NK-92 treated with Interleukin-12 subunit alpha and Interleukin-12 subunit beta, amount 100 ng/mL, for 24 hours (cell line): ENCODE measurements around the gene COL23A1.

Experiments
- DNase-seq: peaks from one replicate; lab custom pipeline; 2025; lab: John Stamatoyannopoulos, UW

Gene COL23A1

GRCh38 chr5:178221853-178222252 lies 368.3 kb downstream of the COL23A1 start:
- no peak for DNase-seq

GRCh38 chr5:178221282-178221681 lies 368.9 kb downstream of the COL23A1 start:
- DNase-seq: no peak

GRCh38 chr5:178218827-178219226 lies 371.4 kb downstream of the COL23A1 start:
- DNase-seq: no peak

DNA sequence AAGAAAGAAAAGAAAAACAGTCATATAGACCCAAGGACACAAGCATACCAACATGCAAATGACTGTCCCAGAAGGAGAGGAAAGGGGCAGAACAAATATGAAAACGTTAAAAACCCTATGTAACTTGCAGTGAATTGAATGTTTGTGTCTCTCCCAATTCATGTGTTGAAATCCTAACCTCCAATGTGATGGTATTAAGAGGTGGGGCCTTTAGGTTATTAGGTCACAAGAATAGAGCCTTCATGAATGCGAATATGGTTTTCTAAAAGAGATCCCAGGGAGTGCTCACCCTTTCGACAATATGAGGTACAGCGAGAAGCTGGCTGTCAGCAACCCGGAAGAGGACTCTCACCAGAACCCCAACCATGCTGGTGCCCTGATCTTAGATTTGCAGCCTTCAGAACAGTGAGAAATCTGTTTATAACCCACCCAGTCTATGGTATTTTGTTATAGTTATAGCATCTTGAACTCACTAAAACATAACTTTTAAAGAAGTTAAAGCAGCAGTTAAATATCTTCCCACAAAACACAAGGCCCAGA lies 371.9 kb downstream of the COL23A1 start:
- DNase-seq: no peak

GRCh38 chr5:178216779-178217178 lies 373.4 kb downstream of the COL23A1 start:
- DNase-seq: no peak

GRCh38 chr5:178216088-178216534 lies 374.1 kb downstream of the COL23A1 start:
- no peak for DNase-seq

GRCh38 chr5:178215280-178216002 lies 374.8 kb downstream of the COL23A1 start:
- DNase-seq: no peak

DNA sequence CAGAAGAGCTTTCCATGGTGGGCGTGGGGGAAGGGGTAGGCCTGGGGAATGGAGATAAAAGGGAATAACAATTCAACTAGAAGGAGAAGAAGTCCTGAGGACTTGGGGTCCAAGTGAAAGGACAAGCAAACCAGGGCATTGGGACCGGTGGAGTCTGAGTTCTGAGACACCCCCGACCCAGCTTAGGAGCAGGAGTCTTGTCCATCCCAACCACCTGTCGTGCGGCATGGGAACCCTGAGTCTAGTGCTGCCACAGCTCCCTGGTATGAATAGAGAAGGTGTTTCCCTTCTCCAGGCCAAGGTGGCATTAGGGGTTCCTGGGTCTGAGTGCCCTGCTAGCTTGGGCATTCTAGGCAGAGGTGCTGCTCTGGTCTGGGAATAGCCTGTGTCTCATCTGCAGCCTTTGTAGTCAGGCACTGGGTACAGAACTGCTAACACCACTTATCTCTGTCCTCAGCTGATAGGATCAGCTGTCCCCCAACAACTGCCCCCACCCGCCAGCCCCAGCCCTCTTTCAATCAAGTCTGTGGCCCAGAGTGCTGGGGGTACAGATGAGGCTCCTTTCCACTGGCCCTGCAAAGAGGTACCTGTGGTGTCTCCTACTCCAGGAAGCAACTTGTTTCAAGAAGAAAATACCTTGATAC lies 375.9 kb downstream of the COL23A1 start:
- no peak for DNase-seq

- DNase-seq: no peak
Observed at GRCh38 chr5:178213748-178214151, 376.4 kb downstream of the COL23A1 start.

DNA sequence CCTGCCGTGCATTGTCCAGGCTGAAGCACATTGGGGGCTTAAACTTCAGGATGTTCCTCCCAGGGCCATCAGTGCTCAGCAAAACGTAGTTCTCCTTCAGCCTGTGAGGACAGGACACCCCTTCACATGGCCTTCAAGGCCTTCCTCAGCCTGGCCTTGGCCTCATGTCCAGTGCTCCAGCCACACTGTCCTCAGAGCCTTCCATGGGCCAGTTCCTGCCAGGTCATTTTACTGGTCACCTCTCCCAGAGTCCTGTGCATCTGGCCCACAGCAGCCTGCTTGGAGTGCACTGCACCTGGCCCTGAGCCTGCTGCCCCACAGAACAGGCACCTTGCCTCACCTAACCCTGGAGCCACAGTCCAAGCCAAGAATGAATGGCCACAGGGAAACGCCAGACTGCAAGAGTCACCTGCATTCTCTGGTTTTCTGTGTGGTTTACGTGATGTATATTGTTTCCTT lies 377.2 kb downstream of the COL23A1 start:
- no peak for DNase-seq

- no peak for DNase-seq
Observed at GRCh38 chr5:178212241-178213002, 377.8 kb downstream of the COL23A1 start.

GRCh38 chr5:178211095-178212048 lies 378.8 kb downstream of the COL23A1 start:
- no peak for DNase-seq

DNA sequence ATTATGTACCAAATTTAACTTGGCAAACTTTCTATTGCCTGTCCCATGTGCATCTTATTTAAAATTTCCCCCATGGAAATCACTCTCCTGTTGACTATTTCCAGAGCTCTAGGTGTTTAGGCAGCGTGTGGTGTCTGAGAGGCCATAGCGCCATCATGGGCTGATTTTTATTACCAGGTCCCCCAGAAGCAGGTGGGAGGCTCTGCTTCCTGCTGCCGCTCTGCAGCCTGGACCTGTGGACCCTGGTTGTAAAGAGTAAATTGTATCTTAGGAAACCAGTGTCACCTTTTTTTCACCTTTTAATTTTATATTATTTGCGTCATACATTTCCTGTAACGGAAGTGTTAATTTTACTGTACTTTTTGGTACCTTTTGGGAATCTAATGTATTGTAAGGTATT lies 379.5 kb downstream of the COL23A1 start:
- DNase-seq: no peak

DNA sequence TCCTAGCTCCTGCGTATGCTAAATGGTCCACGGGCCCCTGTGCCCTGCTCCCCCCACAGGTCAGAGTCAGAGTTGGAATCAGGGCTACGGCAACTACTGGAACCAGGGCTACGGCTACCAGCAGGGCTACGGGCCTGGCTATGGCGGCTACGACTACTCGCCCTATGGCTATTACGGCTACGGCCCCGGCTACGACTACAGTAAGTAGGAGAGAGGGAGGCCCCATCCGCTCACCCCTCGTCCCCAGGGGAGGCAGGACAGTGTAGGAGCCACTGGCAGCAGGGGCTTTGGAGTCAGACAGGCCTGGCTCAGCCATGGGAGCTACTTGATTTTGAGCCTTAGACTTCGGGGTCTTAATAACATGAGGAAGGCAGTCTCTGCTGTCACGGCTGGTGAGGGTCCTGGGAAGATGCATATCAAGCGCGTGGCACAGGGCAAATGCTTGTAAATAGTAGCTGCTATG lies 380.1 kb downstream of the COL23A1 start:
- no peak for DNase-seq

DNA sequence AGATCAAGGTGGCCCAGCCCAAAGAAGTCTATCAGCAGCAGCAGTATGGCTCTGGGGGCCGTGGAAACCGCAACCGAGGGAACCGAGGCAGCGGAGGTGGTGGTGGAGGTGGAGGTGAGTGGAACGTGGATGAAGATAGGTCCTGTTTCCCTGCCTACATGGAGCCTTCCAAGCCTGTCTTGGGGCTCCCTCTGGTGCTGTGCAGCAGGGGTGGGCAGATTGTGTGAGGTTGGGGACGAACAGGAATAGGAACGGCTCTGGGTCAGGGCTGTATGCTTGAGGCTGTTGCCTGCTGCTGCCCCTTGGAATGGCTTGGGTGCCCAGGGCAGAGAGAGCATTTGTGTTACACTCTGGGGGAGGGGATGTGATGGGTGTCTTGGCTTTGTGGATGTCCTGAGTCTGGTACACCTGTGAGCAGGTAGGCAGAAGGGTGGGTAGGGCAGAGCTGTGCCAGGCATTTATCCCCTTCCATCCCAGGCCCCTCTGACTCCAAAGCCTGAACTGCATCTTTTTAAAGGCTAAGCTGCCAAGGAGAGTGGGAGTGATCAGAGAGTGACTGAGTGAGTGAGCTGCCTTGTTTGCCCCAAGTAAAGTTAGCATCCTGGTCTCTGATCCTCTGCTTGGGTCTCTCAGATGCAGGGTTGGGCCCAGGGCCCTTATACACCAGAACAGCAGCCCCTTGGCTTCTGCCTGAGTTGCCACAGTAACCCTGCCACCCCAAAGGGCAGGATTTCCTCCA lies 380.7 kb downstream of the COL23A1 start:
- no peak for DNase-seq

- DNase-seq: no peak
Observed at GRCh38 chr5:178208540-178209227, 381.5 kb downstream of the COL23A1 start.

- no peak for DNase-seq
Observed at GRCh38 chr5:178207917-178208280, 382.3 kb downstream of the COL23A1 start.

- DNase-seq: no peak
Observed at GRCh38 chr5:178207183-178207916, 382.8 kb downstream of the COL23A1 start.
